Measurements from ENCODE around the gene PTPRN2. TPM values are rescaled to one million over a fixed set of nuclear protein-coding genes. Genes with fewer than 3 reads are reported as not detected.
"Not testable (repeated sequence)": the region's sequence is repeated elsewhere in the genome, so short reads cannot be mapped to it uniquely, and the experiment has no call there.

The PTPRN2 gene
- total RNA-seq, 1 experiment from 2014 or later, result 0.11 TPM

DNA sequence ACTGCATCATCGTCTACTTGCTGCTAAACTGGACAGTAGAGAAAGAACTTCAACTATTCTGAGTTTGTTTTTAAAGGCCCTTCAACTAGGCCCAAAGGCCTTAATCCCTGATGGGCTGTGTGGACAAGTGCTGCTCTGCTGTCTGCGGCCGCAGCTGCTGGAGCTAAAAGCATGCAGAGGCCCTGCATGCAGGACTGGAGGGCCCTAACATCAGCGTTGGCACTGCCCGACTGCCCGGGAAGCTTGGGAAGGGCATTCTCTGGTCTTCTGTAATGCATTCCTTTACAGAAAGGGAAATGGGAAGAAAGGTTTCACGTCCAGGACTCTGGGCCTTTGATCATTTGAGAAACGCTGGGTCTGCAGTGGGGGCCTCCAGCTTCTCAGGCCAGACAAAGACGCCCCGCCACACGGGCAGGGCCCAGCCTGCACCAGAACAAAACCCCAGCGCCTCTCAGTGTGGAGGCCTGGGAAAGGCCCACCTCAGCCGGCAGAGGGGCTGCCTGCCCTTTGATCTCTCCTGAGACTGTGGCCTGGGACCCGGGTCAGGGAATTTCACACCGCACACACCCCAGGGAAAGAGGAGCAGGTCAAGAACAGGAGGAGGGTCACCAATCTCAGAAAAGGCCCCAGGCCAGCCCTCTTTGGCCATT is 1021.5 kb downstream of the PTPRN2 start:
- CTCF ChIA-PET, result no interaction called here
- H3K9me3 ChIP-seq (ENCODE audit: low read depth, low read length, poor library complexity, severe bottlenecking), result no peaks in the 10 kb centered on the region

DNA sequence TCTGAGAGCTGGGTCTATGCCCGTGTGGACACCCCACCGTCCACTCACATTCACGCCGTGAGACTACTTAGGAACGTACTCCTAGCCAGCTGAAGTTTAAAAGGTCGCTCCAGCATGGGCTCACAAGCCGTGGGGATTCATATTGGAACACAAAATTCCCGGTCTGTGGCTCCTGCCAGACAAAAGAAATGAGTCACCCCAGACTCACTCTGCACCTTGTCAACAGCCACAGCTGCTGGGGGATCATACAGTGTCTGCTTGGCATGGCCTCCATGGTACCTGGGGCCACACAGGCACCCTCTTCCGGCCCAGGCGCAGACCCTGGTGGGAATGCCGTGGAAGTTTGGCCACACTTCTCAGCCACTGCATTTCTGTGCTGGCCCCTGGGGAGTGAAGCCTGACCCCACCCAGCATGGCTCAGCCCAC is 1022.4 kb downstream of the PTPRN2 start:
- ChIA-PET POLR2A (ENCODE audit: low non-redundant PET) (no interaction called here), CTCF (no interaction called here)
- H3K27ac ChIP-seq (ENCODE audit: low read depth, low read length, poor library complexity, severe bottlenecking), result no peak overlapping the region
- no peaks in the 10 kb centered on the region for H3K4me1 ChIP-seq (ENCODE audit: insufficient read depth, low read length, poor library complexity, severe bottlenecking)
- BruUV-seq (replicated peaks), result no TSS peak
- H3K9me3 ChIP-seq (ENCODE audit: low read depth, low read length, poor library complexity, severe bottlenecking), result no peaks in the 10 kb centered on the region
- no peak for TF ChIP-seq EZH2 (IDR thresholded peaks at IDR 0.05; ENCODE audit: borderline replicate concordance, low read depth, low read length, poor library complexity, severe bottlenecking)
- TF ChIP-seq, protein P1, sequence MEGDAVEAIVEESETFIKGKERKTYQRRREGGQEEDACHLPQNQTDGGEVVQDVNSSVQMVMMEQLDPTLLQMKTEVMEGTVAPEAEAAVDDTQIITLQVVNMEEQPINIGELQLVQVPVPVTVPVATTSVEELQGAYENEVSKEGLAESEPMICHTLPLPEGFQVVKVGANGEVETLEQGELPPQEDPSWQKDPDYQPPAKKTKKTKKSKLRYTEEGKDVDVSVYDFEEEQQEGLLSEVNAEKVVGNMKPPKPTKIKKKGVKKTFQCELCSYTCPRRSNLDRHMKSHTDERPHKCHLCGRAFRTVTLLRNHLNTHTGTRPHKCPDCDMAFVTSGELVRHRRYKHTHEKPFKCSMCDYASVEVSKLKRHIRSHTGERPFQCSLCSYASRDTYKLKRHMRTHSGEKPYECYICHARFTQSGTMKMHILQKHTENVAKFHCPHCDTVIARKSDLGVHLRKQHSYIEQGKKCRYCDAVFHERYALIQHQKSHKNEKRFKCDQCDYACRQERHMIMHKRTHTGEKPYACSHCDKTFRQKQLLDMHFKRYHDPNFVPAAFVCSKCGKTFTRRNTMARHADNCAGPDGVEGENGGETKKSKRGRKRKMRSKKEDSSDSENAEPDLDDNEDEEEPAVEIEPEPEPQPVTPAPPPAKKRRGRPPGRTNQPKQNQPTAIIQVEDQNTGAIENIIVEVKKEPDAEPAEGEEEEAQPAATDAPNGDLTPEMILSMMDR (conservative IDR thresholded peaks at IDR 0.05; ENCODE audit: low read depth, low read length), result no peak
- no peaks in the 10 kb centered on the region for H3K36me3 ChIP-seq (ENCODE audit: insufficient read depth, low read length, poor library complexity, severe bottlenecking)
- H3K27me3 ChIP-seq (replicated peaks; ENCODE audit: insufficient read depth, low read depth, low read length, poor library complexity), result no peaks in the 10 kb centered on the region
- intact Hi-C loops (cut with micrococcal nuclease; ENCODE audit: unreplicated experiment), result no loop called here
- no peak for DNase-seq (ENCODE audit: low spot score)
- no peak overlapping the region for H3K4me3 ChIP-seq (ENCODE audit: low read depth, low read length, poor library complexity, severe bottlenecking)

More for the DNA sequence above, 1021.5 kb downstream of the PTPRN2 start:
- Histone ChIP-seq H3K4me3 (ENCODE audit: low read depth, low read length, poor library complexity, severe bottlenecking) (no peak overlapping the region), H3K4me1 (ENCODE audit: insufficient read depth, low read length, poor library complexity, severe bottlenecking) (no peaks in the 10 kb centered on the region), H3K36me3 (ENCODE audit: insufficient read depth, low read length, poor library complexity, severe bottlenecking) (no peaks in the 10 kb centered on the region), H3K27ac (ENCODE audit: low read depth, low read length, poor library complexity, severe bottlenecking) (no peak overlapping the region), H3K27me3 (replicated peaks; ENCODE audit: insufficient read depth, low read depth, low read length, poor library complexity) (no peaks in the 10 kb centered on the region)
- TF ChIP-seq, protein P1 (conservative IDR thresholded peaks at IDR 0.05; ENCODE audit: low read depth, low read length), result no peak
- TF ChIP-seq EZH2 (IDR thresholded peaks at IDR 0.05; ENCODE audit: borderline replicate concordance, low read depth, low read length, poor library complexity, severe bottlenecking), result no peak
- DNase-seq (ENCODE audit: low spot score), result no peak
- POLR2A ChIA-PET (ENCODE audit: low non-redundant PET), result no interaction called here
- BruUV-seq (replicated peaks), result no TSS peak
- intact Hi-C loops (cut with micrococcal nuclease; ENCODE audit: unreplicated experiment), result no loop called here

DNA sequence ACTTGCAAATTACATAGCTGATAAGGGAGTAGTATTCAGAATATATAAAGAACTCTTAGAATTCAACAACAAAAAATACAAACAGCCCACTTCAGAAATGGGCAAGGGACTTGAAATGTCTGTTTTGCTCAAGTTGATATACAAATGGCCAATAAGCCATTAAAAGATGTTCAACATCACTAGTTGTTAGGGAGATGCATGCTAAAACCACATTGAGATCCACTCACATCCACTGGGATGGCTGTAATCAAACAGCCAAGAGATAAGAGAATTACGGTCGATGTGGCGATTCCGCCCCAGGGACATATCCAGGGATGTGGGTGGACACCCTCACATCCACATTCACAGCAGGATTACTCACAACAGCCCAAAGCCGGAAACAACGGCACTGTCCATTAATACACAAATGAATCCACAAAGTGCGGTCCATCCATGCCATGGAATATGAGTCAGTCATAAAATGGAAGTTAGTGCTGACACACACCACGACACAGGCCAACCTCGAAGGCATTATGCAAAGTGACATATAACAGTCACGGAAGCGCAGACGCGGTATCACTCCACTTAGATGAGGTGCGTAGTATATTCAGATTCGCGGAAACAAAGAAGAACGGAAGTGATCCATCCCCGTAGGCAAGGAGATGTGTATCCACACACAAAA is 1023.0 kb downstream of the PTPRN2 start:
- Histone ChIP-seq H3K36me3 (ENCODE audit: insufficient read depth, low read length, poor library complexity, severe bottlenecking) (no peaks in the 10 kb centered on the region), H3K9me3 (ENCODE audit: low read depth, low read length, poor library complexity, severe bottlenecking) (no peaks in the 10 kb centered on the region), H3K4me1 (ENCODE audit: insufficient read depth, low read length, poor library complexity, severe bottlenecking) (no peaks in the 10 kb centered on the region), H3K27ac (ENCODE audit: low read depth, low read length, poor library complexity, severe bottlenecking) (no peak overlapping the region), H3K27me3 (replicated peaks; ENCODE audit: insufficient read depth, low read depth, low read length, poor library complexity) (no peaks in the 10 kb centered on the region), H3K4me3 (ENCODE audit: low read depth, low read length, poor library complexity, severe bottlenecking) (no peak overlapping the region)
- BruUV-seq (replicated peaks), result no TSS peak
- no peak for TF ChIP-seq EZH2 (IDR thresholded peaks at IDR 0.05; ENCODE audit: borderline replicate concordance, low read depth, low read length, poor library complexity, severe bottlenecking)
- TF ChIP-seq, protein P1 (conservative IDR thresholded peaks at IDR 0.05; ENCODE audit: low read depth, low read length), result no peak
- DNase-seq (ENCODE audit: low spot score), result no peak
- intact Hi-C loops (cut with micrococcal nuclease; ENCODE audit: unreplicated experiment), result no loop called here
- POLR2A ChIA-PET (ENCODE audit: low non-redundant PET), result no interaction called here
- CTCF ChIA-PET, result no interaction called here

DNA sequence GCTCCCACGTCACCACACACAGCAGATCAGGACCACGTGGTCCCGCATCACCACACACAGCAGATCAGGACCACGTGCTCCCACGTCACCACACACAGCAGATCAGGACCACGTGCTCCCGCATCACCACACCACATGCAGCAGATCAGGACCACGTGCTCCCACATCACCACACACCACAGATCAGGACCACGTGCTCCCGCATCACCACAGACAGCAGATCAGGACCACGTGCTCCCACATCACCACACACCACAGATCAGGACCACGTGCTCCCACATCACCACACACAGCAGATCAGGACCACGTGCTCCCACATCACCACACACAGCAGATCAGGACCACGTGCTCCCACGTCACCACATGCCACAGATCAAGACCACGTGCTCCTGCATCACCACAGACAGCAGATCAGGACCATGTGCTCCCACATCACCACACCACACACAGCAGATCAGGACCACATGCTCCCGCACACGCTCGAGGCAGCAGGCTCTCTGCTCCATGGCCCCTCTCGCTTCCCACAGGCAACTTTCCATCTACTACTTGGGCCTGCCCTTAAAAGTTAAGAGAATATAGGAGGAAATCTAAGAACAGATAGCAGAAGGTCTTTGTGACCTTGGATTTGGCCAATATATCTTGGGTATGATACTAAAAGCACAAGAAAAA is 1024.0 kb downstream of the PTPRN2 start:
- H3K4me1 ChIP-seq (ENCODE audit: insufficient read depth, low read length, poor library complexity, severe bottlenecking); DNase-seq (ENCODE audit: low spot score); CTCF ChIA-PET; intact Hi-C loops (cut with micrococcal nuclease; ENCODE audit: unreplicated experiment); H3K9me3 ChIP-seq (ENCODE audit: low read depth, low read length, poor library complexity, severe bottlenecking); H3K27me3 ChIP-seq (replicated peaks; ENCODE audit: insufficient read depth, low read depth, low read length, poor library complexity); POLR2A ChIA-PET (ENCODE audit: low non-redundant PET); H3K36me3 ChIP-seq (ENCODE audit: insufficient read depth, low read length, poor library complexity, severe bottlenecking); H3K27ac ChIP-seq (ENCODE audit: low read depth, low read length, poor library complexity, severe bottlenecking); BruUV-seq (replicated peaks); H3K4me3 ChIP-seq (ENCODE audit: low read depth, low read length, poor library complexity, severe bottlenecking): not testable (repeated sequence)

Measured in A673 (cell line).